HG03565 (cell line): Measurements from ENCODE around the gene DPH6.
"Not testable (repeated sequence)": the region's sequence is repeated elsewhere in the genome, so short reads cannot be mapped to it uniquely, and the experiment has no call there.

Experiments
- ATAC-seq: cut with Tn5 transposase; IDR thresholded peaks from one replicate; pipeline ENCODE4 v1.9.1; 2021; ENCODE audit warnings: mild to moderate bottlenecking, moderate library complexity; ENCODE audit not compliant: unreplicated experiment

The DPH6 gene, protein sequence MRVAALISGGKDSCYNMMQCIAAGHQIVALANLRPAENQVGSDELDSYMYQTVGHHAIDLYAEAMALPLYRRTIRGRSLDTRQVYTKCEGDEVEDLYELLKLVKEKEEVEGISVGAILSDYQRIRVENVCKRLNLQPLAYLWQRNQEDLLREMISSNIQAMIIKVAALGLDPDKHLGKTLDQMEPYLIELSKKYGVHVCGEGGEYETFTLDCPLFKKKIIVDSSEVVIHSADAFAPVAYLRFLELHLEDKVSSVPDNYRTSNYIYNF

GRCh38 chr15:35545824-35546510 is at the start of gene DPH6:
Gene DPH6, minus strand, starts transcription at chr15:35546165. Its CDS starts 24 bp downstream, at chr15:35546141.
- peak; percentile 80 for ATAC-seq

- no peak for ATAC-seq
Observed at GRCh38 chr15:35595656-35596055, 49.7 kb upstream of the DPH6 start.

DNA sequence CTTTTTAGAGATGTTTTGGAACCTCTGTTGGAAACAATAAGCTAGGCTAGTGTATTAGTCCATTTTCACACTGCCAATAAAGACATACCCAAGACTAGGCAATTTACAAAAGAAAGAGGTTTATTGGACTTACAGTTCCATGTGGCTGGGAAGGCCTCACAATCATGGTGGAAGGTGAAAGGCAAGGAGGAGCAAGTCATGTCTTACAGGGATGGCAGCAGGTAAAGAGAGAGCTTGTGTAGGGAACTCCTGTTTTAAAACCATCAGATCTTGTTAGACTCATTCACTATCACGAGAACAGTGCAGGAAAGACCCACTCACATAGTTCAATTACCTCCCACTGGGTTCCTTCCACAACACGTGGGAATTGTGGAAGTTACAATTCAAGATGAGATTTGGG is 46.0 kb upstream of the DPH6 start:
- ATAC-seq, result not testable (repeated sequence)

- no peak for ATAC-seq
Observed at GRCh38 chr15:35583863-35584528, 38.0 kb upstream of the DPH6 start.

DNA sequence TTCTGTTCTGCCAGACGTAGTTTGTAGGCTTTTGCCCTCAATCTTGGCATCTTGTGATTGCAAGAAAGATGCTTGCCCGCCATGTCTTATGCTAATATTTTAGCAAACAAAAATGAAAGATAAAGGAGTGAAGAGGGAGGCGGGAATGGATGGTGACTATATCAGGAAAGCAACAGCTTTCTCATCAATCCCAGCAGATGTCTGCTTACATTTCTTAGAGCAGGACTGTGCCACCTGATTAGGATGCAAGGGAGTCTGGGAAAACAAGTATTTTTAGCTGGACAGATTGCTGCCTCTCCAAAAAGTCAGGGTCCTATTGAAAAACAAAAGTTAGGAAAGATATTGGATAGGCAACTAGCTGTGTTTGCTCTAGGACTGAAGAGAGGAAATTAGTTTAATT is 34.6 kb upstream of the DPH6 start:
- ATAC-seq, result no peak

GRCh38 chr15:35567392-35567791 is 21.4 kb upstream of the DPH6 start:
- no peak for ATAC-seq

- no peak for ATAC-seq
Observed at GRCh38 chr15:35566991-35567390, 21.0 kb upstream of the DPH6 start.

DNA sequence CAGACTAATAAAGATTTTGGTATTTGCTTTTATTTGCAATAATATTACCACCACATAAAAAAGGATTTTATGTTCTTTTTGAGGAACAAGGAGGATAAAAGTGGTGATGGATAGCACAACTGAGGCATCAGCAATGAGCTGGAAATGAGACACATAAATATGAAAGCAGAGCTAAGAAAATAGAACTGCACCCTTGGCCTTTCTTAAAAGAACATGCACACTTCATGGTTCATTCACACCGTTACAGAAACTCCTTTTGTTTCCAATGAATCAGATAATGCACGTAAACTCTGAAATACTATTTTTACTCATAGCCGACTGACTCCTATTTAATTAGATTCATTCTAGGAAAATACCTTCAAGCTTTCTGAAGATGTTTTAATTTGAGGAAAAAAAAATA is 19.9 kb upstream of the DPH6 start:
- no peak for ATAC-seq

GRCh38 chr15:35562641-35563040 is 16.7 kb upstream of the DPH6 start:
- no peak for ATAC-seq

GRCh38 chr15:35561308-35561707 is 15.3 kb upstream of the DPH6 start:
- no peak for ATAC-seq

DNA sequence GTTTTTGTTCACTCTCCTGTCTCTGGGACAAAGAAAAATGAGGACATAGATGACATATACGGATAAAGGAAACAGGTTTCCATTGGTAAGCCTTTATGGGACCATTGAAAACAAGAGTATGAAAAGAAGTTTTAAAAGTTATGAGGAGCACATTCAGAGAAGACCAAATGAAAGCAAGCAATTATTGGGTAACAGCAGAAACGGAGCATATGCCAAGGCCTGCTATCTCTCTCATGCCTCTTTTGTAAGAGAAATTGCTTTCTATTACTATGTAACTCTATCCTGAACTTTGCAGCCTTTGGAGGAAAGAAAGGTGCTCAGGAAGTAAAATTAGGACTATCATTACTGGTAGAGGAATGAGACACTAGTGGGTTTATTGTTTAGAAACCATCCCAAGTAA is 14.9 kb upstream of the DPH6 start:
- no peak for ATAC-seq

GRCh38 chr15:35560258-35560657 is 14.3 kb upstream of the DPH6 start:
- no peak for ATAC-seq

DNA sequence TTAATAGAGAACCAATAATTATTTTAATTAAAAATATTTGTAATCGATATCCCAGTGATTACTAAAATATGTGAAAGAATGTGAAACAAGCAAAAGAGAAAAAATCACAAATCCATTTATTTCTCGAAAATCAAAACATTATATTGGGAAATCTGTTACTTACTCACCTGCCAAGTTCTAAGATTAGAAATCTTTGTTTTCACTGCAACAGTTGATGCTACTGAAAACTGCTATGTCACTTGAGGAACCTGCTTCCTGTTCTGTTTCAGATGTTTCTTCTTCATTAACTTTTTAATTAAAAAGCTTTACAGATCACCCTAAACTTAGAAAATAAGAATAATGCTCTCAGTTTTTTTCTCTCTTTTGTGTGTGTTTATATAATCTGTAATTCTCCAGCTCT is 13.7 kb upstream of the DPH6 start:
- no peak for ATAC-seq

GRCh38 chr15:35557544-35557943 is 11.6 kb upstream of the DPH6 start:
- ATAC-seq, result no peak

DNA sequence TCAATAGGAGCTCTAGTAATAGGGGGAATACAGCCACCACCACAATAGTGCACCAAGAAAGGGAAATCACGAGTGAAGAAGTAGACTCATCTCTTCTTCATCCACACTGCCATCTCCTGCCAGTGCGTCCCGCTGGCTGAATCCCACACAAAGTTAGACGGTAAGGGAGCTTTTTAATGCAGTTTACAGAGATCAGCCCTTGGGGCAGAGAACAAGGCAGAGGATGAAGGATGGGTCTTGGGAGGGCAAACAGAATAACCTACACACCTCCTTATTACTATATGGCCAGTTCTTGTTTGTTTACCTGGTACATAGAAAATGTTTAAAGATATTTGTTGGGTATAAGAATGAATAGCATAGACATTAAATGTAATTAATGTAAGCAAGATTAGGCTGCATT is 11.0 kb upstream of the DPH6 start:
- ATAC-seq, result no peak

GRCh38 chr15:35555244-35555643 is 9.3 kb upstream of the DPH6 start:
- ATAC-seq, result no peak

GRCh38 chr15:35550957-35551356 is 5.0 kb upstream of the DPH6 start:
- no peak for ATAC-seq

GRCh38 chr15:35549567-35549966 is 3.6 kb upstream of the DPH6 start:
- ATAC-seq, result no peak

- ATAC-seq, result no peak
Observed at GRCh38 chr15:35548435-35548834, 2.5 kb upstream of the DPH6 start.

DNA sequence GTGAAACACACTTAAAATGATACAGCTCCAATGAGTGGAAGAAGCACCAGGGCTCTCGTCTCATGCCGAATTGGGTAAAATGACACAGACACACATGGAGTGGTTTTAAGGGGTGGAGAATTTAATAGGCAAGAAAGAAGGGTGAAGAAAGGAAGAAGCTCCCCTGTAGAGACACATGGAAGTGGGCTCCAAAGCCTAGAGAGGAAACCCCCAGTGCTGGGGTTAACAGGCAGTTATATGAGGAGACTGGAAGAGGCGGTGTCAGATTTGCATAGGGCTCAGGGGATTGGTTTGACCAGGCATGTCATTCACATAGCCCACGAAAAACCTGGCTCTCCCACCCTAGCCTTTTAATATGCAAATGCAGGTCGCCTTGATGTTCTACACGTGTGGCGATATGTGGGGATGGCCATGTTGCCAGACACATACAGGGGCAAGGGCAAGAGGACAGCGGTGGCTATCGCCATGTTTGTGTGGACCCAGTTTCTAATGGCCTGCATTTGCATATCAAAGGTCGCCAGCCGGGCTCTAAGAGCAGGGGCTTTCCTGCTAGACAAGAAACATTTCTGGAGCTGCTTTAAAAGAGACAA is 1.9 kb upstream of the DPH6 start:
- no peak for ATAC-seq

DNA sequence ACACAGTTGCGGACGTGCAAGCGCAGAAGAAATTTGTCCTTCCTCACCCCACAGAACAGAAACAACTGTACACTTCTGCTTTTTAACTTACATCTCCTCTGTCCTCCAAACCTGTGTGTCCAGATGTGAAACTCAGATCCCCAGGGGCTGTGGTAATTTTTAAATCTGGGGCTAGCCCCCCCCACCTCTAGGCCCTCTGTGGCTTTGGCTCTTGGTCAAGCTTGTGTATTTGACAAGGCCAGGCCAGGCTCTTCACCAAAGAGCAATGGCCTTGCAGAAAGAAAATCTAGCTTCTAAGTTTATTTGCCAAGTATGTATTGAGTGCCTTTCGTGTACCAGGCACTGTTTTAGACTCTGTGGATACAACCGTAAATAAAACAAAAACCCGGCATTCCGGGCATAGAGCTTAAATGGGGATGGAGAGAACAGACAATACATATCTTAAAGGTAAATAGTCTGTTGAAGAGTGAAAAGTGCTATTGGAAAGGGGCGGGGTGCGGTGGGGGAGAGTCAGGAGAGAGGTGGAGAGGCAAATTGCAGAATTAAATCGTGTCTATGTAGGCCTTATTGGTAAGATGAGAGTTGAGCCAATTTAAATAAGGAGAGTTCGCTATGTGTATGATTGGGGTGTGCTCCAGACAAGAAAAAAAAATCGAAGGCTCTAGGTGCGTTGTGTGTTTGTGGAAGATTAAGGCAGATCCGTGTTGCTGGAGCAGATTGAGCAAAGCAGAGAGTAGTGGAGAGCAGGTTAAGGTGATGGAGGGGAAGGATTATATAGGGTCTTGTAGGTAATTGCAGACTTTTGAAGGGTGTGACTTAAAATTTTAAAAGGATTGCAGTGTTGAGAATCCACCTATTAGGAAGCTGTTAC is 781 bp upstream of the DPH6 start:
- peak; percentile 24 for ATAC-seq
